IMR-90 (cell line): ENCODE measurements around the gene TRAF7. TPM values are rescaled to one million over a fixed set of nuclear protein-coding genes. Genes with fewer than 3 reads are reported as not detected.
A peak's percentile ranks its signal among the peaks of the same experiment; 100 is the strongest.

Experiments
- ATAC-seq: fragments of 200-7000 bp; cut with Tn5 transposase; 2 replicates; pipeline ENCODE4 v1.9.1; 2020; ENCODE audit warnings: low read depth, mild to moderate bottlenecking, moderate library complexity
- BruUV-seq: library from RNA; stranded (reverse); fragments of 400-500 nt; replicated peaks from 2 replicates; lab custom pipeline; 2021; lab: Mats Ljungman, UMichigan
- CTCF ChIA-PET: fragments of 300-600 bp; formaldehyde crosslinking; extraction: SDS; loops from one replicate; lab custom pipeline; 2021; ENCODE audit warnings: antibody characterized with exemption; lab: Yijun Ruan, JAX
- POLR2A ChIA-PET: fragments of 300-600 bp; sonication (Branson Sonifier 250); formaldehyde crosslinking; loops from one replicate; lab custom pipeline; 2022; ENCODE audit warnings: antibody characterized with exemption; ENCODE audit not compliant: unreplicated experiment; lab: Charles Lee
- DNase-seq: peaks from one replicate; pipeline ENCODE4 v3.0.0; 2013
- H2AFZ ChIP-seq: replicated peaks from 2 replicates; pipeline ENCODE3; 2013; ENCODE audit warnings: low read length, mild to moderate bottlenecking; ENCODE audit not compliant: poor library complexity
- H2AK5ac ChIP-seq: 2 replicates; pipeline ENCODE4 v1.6.1; 2013; ENCODE audit warnings: low read depth, low read length, inconsistent platforms
- H2AK9ac ChIP-seq: replicated peaks from 2 replicates; pipeline ENCODE3; 2013; ENCODE audit warnings: mild to moderate bottlenecking, low read depth, low read length, moderate library complexity; ENCODE audit not compliant: poor library complexity
- H2BK120ac ChIP-seq: 2 replicates; pipeline ENCODE4 v1.6.1; 2013; ENCODE audit warnings: low read depth, low read length, inconsistent platforms
- H2BK15ac ChIP-seq: 3 replicates; pipeline ENCODE4 v1.6.1; 2013; ENCODE audit warnings: low read depth, low read length, inconsistent platforms
- H2BK20ac ChIP-seq: 2 replicates; pipeline ENCODE4 v1.6.1; 2013; ENCODE audit warnings: low read depth, mild to moderate bottlenecking, inconsistent platforms, low read length, moderate library complexity
- H2BK5ac ChIP-seq: 2 replicates; pipeline ENCODE4 v1.6.1; 2013; ENCODE audit warnings: mild to moderate bottlenecking, low read depth, low read length, inconsistent platforms; ENCODE audit not compliant: poor library complexity, severe bottlenecking
- H3K14ac ChIP-seq: replicated peaks from 2 replicates; pipeline ENCODE4 v1.6.1; 2013; ENCODE audit warnings: low read depth, low read length, inconsistent platforms
- H3K18ac ChIP-seq: 2 replicates; pipeline ENCODE4 v1.6.1; 2013; ENCODE audit warnings: low read depth, low read length, control low read depth
- H3K23ac ChIP-seq: 2 replicates; pipeline ENCODE4 v1.6.1; 2013; ENCODE audit warnings: low read depth, low read length, inconsistent platforms
- H3K27ac ChIP-seq: 2 replicates; pipeline ENCODE4 v1.5.1; 2013; ENCODE audit warnings: mild to moderate bottlenecking, control low read depth, low read length; ENCODE audit not compliant: insufficient read depth
- H3K27me3 ChIP-seq: 2 replicates; pipeline ENCODE4 v1.6.1; 2013; ENCODE audit warnings: low read length; ENCODE audit not compliant: control insufficient read depth, insufficient read depth
- H3K36me3 ChIP-seq: 2 replicates; pipeline ENCODE4 v1.6.1; 2013; ENCODE audit warnings: low read length, mixed read lengths; ENCODE audit not compliant: control insufficient read depth, insufficient read depth
- H3K4ac ChIP-seq: 2 replicates; pipeline ENCODE4 v1.6.1; 2013; ENCODE audit warnings: low read depth, low read length, inconsistent platforms
- H3K4me1 ChIP-seq: 2 replicates; pipeline ENCODE4 v1.6.1; 2013; ENCODE audit warnings: low read length, mixed read lengths; ENCODE audit not compliant: control insufficient read depth, insufficient read depth
- H3K4me2 ChIP-seq: 2 replicates; pipeline ENCODE4 v1.6.1; 2013; ENCODE audit warnings: low read depth, mild to moderate bottlenecking, control low read depth, low read length, moderate library complexity
- H3K4me3 ChIP-seq: 2 replicates; pipeline ENCODE4 v1.5.1; 2013; ENCODE audit warnings: low read depth, mild to moderate bottlenecking, control low read depth, low read length, moderate library complexity; ENCODE audit not compliant: insufficient read depth
- H3K56ac ChIP-seq: 2 replicates; pipeline ENCODE4 v1.6.1; 2013; ENCODE audit warnings: low read length, inconsistent platforms; ENCODE audit not compliant: insufficient read depth; ENCODE audit errors: extremely low read depth
- H3K79me1 ChIP-seq, 2 experiments: 2 replicates each; pipeline ENCODE4 v1.6.1; 2013; ENCODE audit warnings: low read length in 2 of 2, inconsistent platforms in 1 of 2, low read depth in 1 of 2
- H3K9ac ChIP-seq: 2 replicates; pipeline ENCODE4 v1.6.1; 2013; ENCODE audit warnings: low read depth, low read length, control low read depth
- H3K9me1 ChIP-seq: 2 replicates; pipeline ENCODE4 v1.6.1; 2013; ENCODE audit warnings: low read length, inconsistent platforms; ENCODE audit not compliant: insufficient read depth
- H3K9me3 ChIP-seq: 2 replicates; pipeline ENCODE4 v1.6.1; 2013; ENCODE audit warnings: low read length; ENCODE audit not compliant: control insufficient read depth, insufficient read depth
- H4K20me1 ChIP-seq: 2 replicates; pipeline ENCODE4 v1.6.1; 2013; ENCODE audit warnings: low read length, inconsistent platforms; ENCODE audit not compliant: insufficient read depth
- H4K5ac ChIP-seq: 2 replicates; pipeline ENCODE4 v1.6.1; 2013; ENCODE audit warnings: mild to moderate bottlenecking, low read depth, low read length, control low read depth
- H4K8ac ChIP-seq, 2 experiments: 2 replicates each; pipeline ENCODE4 v1.6.1; 2013; ENCODE audit warnings: low read depth in 2 of 2, low read length in 2 of 2, control low read depth in 1 of 2, inconsistent platforms in 1 of 2
- H4K91ac ChIP-seq: 2 replicates; pipeline ENCODE4 v1.6.1; 2013; ENCODE audit warnings: low read depth, low read length, inconsistent platforms; ENCODE audit not compliant: insufficient read depth
- CEBPB ChIP-seq: IDR thresholded peaks from 2 replicates; pipeline ENCODE4 v1.6.1; 2012; ENCODE audit warnings: low read depth, low read length, improper control_type of control experiment
- CHD1 ChIP-seq: IDR thresholded peaks from 2 replicates; pipeline ENCODE4 v1.6.1; 2012; ENCODE audit warnings: low read depth, low read length, improper control_type of control experiment
- ELK1 ChIP-seq: fragments of 150-350 bp; IDR thresholded peaks from 2 replicates; pipeline ENCODE4 v1.6.1; 2016; ENCODE audit warnings: low read depth, mild to moderate bottlenecking, low read length, moderate library complexity, borderline replicate concordance
- FOS ChIP-seq: fragments of 150-350 bp; IDR thresholded peaks from 2 replicates; pipeline ENCODE4 v1.6.1; 2016; ENCODE audit warnings: low read depth, low read length
- MAFK ChIP-seq: IDR thresholded peaks from 2 replicates; pipeline ENCODE4 v1.6.1; 2012; ENCODE audit warnings: low read depth, low read length, improper control_type of control experiment
- MAZ ChIP-seq: IDR thresholded peaks from 2 replicates; pipeline ENCODE4 v1.6.1; 2012; ENCODE audit warnings: low read depth, mild to moderate bottlenecking, low read length, improper control_type of control experiment, moderate library complexity, borderline replicate concordance
- MXI1 ChIP-seq: IDR thresholded peaks from 2 replicates; pipeline ENCODE4 v1.6.1; 2012; ENCODE audit warnings: low read depth, mild to moderate bottlenecking, low read length, moderate library complexity, borderline replicate concordance
- POLR2A ChIP-seq: IDR thresholded peaks from 2 replicates; pipeline ENCODE4 v1.6.1; 2012; ENCODE audit warnings: mild to moderate bottlenecking, low read depth, low read length
- RAD21 ChIP-seq: IDR thresholded peaks from 2 replicates; pipeline ENCODE4 v1.6.1; 2012; ENCODE audit warnings: low read length, improper control_type of control experiment
- RCOR1 ChIP-seq: IDR thresholded peaks from 2 replicates; pipeline ENCODE4 v1.6.1; 2012; ENCODE audit warnings: mild to moderate bottlenecking, low read length, improper control_type of control experiment; ENCODE audit not compliant: insufficient replicate concordance
- RFX5 ChIP-seq: IDR thresholded peaks from 2 replicates; pipeline ENCODE4 v1.8.0; 2012; ENCODE audit warnings: low read depth, mild to moderate bottlenecking, low read length, moderate library complexity
- SMC3 ChIP-seq: fragments of 150-350 bp; IDR thresholded peaks from 2 replicates; pipeline ENCODE4 v1.6.1; 2016; ENCODE audit warnings: low read depth, mild to moderate bottlenecking, antibody characterized with exemption, low read length, moderate library complexity
- WGBS, 2 experiments: methylation state at CpG; one replicate each; pipeline versions ENCODE4 v1.1.5 to v1.1.7; 2013; ENCODE audit warnings: missing lambda C conversion rate in 2 of 2; ENCODE audit not compliant: insufficient read length in 1 of 2; ENCODE audit errors: extremely low coverage in 2 of 2; 5-methylcytosine and 5-hydroxymethylcytosine counted together
- dilution Hi-C: fragments of 300-500 bp; cut with HindIII; formaldehyde crosslinking; loops from one replicate; pipeline ENCODE4 v1.14.3; 2018; ENCODE audit warnings: low sequenced_read_pairs; ENCODE audit not compliant: unreplicated experiment
- in situ Hi-C: fragments of 300-500 bp; cut with MboI; formaldehyde crosslinking; loops from 3 replicates; pipeline ENCODE4 v1.14.3; 2019; ENCODE audit warnings: low sequenced_read_pairs, inconsistent platforms, mixed read lengths
- intact Hi-C: fragments of 100-400 bp; cut with micrococcal nuclease; formaldehyde crosslinking; loops from 2 replicates; pipeline ENCODE4 v1.10.0; 2022
- polyA plus RNA-seq, 3 experiments: library from polyadenylated mRNA; depleted of rRNA; stranded (reverse); fragments of >200 nt; gene quantifications; 2 replicates each; pipeline ENCODE4 v1.2.3, GENCODE V29; 2012; ENCODE audit warnings: low replicate concordance in 1 of 3
- total RNA-seq: library from RNA; depleted of rRNA; stranded (reverse); fragments of >200 nt; gene quantifications from 2 replicates; pipeline ENCODE4 v1.2.3, GENCODE V29; 2012
- TF ChIP-seq, protein P1 (sequence below): conservative IDR thresholded peaks from 2 replicates; pipeline ENCODE4 v1.5.1; 2012; ENCODE audit warnings: mild to moderate bottlenecking, low read depth, low read length, improper control_type of control experiment
- TF ChIP-seq, protein P2 (sequence below): fragments of 150-350 bp; IDR thresholded peaks from 2 replicates; pipeline ENCODE4 v1.6.1; 2017; ENCODE audit warnings: mild to moderate bottlenecking, antibody characterized with exemption, low read length, low read depth

TRAF7 gene
- total and polyA plus RNA-seq, 2 of the 4 experiments (the other 2 are of a cell fraction): 29.6 to 52.6 TPM

DNA sequence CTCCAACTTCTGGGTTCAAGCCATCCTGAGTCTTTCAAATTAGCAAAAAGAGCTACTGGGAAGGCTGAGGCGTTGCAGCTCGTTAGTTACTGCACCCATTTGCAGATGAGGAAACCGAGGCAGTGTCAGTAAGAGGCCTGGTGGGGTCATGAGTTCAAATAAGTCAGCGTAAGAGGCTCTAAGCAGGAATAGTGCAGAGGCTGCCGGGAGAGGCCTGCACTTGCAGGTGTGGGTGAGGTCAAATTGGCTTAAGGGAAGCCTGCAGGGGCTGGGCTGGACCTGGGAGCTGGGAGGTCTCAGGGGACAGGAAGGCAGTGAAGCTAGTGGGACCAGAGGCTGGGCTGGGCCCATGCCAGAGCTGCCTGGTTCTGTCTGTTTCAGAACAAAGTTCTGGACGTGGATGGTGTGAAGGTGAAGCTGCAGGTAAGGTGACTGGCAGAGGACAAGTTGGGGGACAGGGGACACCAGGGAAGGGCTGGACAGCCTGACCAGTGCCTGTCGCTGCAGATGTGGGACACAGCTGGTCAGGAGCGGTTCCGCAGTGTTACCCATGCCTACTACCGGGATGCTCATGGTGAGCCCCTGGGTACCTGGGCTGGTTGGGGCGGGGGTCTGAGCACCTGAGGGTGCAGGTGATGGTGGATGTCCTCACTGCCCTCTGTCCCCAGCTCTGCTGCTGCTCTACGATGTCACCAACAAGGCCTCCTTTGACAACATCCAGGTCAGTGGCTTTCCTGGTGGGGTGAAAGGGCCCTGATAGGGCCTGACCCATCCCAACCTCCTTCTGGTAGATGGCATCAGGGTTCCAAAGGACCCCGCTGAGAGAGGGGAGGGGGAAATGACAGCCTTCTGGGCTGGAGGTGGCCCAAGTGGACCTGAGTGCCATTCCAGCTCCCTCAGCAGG, 4.1 kb upstream of the TRAF7 start:
- H4K20me1 ChIP-seq: peaks cover 81% of the 10 kb centered on the region
- intact Hi-C loops: no loop called here
- BruUV-seq: no TSS peak
- H3K79me1 ChIP-seq: peaks cover 11 to 69% of the 10 kb centered on the region in 2 experiments; a peak in 3 of 4 replicates
- H2BK120ac ChIP-seq: no peak overlapping the region
- no peak overlapping the region for H2AFZ ChIP-seq
- H3K4ac ChIP-seq: no peak overlapping the region
- ChIA-PET CTCF (interaction anchor here (0.6 to 0.9 kb wide), 2 partner anchors 11 to 85 kb away, joined by 3 to 5 read pairs; partner anchors contain the start of gene DNASE1L2), POLR2A (no interaction called here)
- ATAC-seq: no peak
- dilution Hi-C loops: no loop called here
- H2AK9ac ChIP-seq: peak overlapping the region; percentile 66
- no peak overlapping the region for H2AK5ac ChIP-seq
- no peak overlapping the region for H3K27ac ChIP-seq
- H3K9ac ChIP-seq: peak overlapping the region; percentile 4; the same call in 1 of the 2 replicates
- no peak overlapping the region for H2BK15ac ChIP-seq
- no peak overlapping the region for H2BK5ac ChIP-seq
- H3K18ac ChIP-seq: no peak overlapping the region
- H3K9me1 ChIP-seq: peaks cover 10% of the 10 kb centered on the region
- H3K56ac ChIP-seq: no peak overlapping the region
- no peaks in the 10 kb centered on the region for H3K9me3 ChIP-seq
- no peak overlapping the region for H4K8ac ChIP-seq
- 0 out of 2 replicates have a peak overlapping the region, but pooled peaks have one; percentile 17 for H3K23ac ChIP-seq
- in situ Hi-C loops: no loop called here
- H2BK20ac ChIP-seq: no peak overlapping the region
- no peak overlapping the region for H4K5ac ChIP-seq
- TF ChIP-seq, protein P1, sequence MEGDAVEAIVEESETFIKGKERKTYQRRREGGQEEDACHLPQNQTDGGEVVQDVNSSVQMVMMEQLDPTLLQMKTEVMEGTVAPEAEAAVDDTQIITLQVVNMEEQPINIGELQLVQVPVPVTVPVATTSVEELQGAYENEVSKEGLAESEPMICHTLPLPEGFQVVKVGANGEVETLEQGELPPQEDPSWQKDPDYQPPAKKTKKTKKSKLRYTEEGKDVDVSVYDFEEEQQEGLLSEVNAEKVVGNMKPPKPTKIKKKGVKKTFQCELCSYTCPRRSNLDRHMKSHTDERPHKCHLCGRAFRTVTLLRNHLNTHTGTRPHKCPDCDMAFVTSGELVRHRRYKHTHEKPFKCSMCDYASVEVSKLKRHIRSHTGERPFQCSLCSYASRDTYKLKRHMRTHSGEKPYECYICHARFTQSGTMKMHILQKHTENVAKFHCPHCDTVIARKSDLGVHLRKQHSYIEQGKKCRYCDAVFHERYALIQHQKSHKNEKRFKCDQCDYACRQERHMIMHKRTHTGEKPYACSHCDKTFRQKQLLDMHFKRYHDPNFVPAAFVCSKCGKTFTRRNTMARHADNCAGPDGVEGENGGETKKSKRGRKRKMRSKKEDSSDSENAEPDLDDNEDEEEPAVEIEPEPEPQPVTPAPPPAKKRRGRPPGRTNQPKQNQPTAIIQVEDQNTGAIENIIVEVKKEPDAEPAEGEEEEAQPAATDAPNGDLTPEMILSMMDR: no peak
- TF ChIP-seq SMC3: no peak
- no peak for TF ChIP-seq MAZ
- TF ChIP-seq FOS: no peak
- no peak for TF ChIP-seq ELK1
- no peak for TF ChIP-seq MXI1
- no peak; the same call in 1 of the 2 replicates for TF ChIP-seq POLR2A
- TF ChIP-seq CEBPB: no peak
- TF ChIP-seq RCOR1: no peak
- no peak for TF ChIP-seq CHD1
- no peak for TF ChIP-seq MAFK
- TF ChIP-seq, protein P2, sequence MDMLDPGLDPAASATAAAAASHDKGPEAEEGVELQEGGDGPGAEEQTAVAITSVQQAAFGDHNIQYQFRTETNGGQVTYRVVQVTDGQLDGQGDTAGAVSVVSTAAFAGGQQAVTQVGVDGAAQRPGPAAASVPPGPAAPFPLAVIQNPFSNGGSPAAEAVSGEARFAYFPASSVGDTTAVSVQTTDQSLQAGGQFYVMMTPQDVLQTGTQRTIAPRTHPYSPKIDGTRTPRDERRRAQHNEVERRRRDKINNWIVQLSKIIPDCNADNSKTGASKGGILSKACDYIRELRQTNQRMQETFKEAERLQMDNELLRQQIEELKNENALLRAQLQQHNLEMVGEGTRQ: no peak
- no peak for TF ChIP-seq RFX5
- TF ChIP-seq RAD21: no peak
- DNase-seq: no peak
- H3K27me3 ChIP-seq: no peaks in the 10 kb centered on the region
- H4K91ac ChIP-seq: no peak overlapping the region
- peaks cover 32% of the 10 kb centered on the region for H3K36me3 ChIP-seq
- no peak overlapping the region for H3K14ac ChIP-seq
- no peak overlapping the region for H3K4me2 ChIP-seq
- H3K4me3 ChIP-seq: no peak overlapping the region
- 56% methylated on average over 6 of the region's 13 CpGs; no CpG with 5 or more reads in 1 of the 2 experiments for WGBS, 2 experiments
- peaks cover 40% of the 10 kb centered on the region for H3K4me1 ChIP-seq
